ENCODE data around the gene FBF1. TPM values are rescaled to one million over a fixed set of nuclear protein-coding genes. Genes with fewer than 3 reads are reported as not detected.

Gene FBF1
- total and polyA plus RNA-seq, 2 of the 8 experiments (the other 6 are each of a cell fraction or from before 2014, with no cell fraction given), result 8.1 to 13.1 TPM

- TF ChIP-seq CHD7 (IDR thresholded peaks at IDR 0.05; ENCODE audit: insufficient replicate concordance, low read length) (no peak), ASH2L (IDR thresholded peaks at IDR 0.05; ENCODE audit: low read length) (no peak), USF2 (IDR thresholded peaks at IDR 0.05; ENCODE audit: low read length) (no peak), TBP (IDR thresholded peaks at IDR 0.05; ENCODE audit: low read depth, low read length) (no peak), TAF7 (optimal IDR thresholded peaks at IDR 0.05; ENCODE audit: borderline replicate concordance, low read depth, low read length) (no peak), POU5F1 (IDR thresholded peaks at IDR 0.05; ENCODE audit: low read depth, low read length) (no peak), RBBP5 (IDR thresholded peaks at IDR 0.05; ENCODE audit: borderline replicate concordance, low read depth, low read length) (no peak), SIN3A (conservative IDR thresholded peaks at IDR 0.05 in 1 of 2, IDR thresholded peaks at IDR 0.05 in 1 of 2; ENCODE audit: low read depth in 1 of 2, low read length in 2 of 2) (no peak), RNF2 (IDR thresholded peaks at IDR 0.05; ENCODE audit: borderline replicate concordance, low read depth, low read length, missing control alignments, poor library complexity, severe bottlenecking) (no peak)
These were observed 48.2 kb downstream of the FBF1 start (continued) for GRCh38 chr17:75892556-75893224.
